OCI-LY3 (cell line): ENCODE data around the gene DIO3.

Experiments used
- EZH2phosphoT487 ChIP-seq: fragments of 200-600 bp; shearing (Covaris generic); IDR thresholded peaks from 2 replicates; pipeline ENCODE4 v1.6.1; 2018; ENCODE audit warnings: antibody characterized with exemption, mixed run types, low read depth
- TF ChIP-seq, protein P1 (sequence below): fragments of 200-600, 300-600 bp; sonication (generic); IDR thresholded peaks from 2 replicates; pipeline ENCODE4 v1.5.1; 2014; ENCODE audit warnings: antibody characterized with exemption, low read length, low read depth

DNA sequence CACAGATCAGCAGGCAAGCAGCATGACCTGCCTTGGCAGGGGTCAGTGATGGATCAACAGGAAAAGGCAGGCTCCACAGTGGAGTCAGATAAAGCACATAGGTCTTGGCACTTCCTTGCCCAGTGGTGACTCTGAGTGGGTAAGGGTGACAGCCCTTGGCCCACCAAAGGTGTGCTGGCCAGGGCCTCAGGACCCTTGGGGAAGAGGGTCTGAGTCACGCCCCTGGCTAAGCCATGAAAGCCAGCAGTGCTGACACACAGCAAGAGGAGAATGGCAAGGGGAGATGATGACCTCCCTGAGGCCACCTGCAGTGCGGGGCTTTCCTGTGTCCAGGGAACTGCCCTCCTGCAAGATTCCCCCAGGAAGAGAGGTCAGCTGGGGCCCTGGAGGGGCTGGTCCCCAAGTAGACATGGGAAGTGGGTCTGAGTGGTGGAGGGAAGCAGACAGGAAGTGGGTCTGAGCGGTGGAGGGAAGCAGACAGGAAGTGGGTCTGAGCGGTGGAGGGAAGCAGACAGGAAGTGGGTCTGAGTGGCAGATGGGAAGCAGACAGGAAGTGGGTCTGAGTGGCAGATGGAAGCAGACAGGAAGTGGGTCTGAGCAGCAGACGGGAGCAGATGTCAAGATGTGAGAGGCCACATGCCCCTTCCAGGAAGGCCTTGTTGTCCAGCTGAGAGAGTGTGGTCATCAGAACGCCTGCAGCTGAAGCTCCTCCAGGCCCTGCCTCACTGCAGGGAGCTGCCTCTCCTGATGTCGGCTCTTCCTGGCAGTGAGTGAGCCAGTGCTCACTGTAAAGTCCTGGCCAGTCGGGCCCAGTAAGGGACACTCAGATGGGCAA lies 34.8 kb downstream of the DIO3 start:
- TF ChIP-seq, protein P1, sequence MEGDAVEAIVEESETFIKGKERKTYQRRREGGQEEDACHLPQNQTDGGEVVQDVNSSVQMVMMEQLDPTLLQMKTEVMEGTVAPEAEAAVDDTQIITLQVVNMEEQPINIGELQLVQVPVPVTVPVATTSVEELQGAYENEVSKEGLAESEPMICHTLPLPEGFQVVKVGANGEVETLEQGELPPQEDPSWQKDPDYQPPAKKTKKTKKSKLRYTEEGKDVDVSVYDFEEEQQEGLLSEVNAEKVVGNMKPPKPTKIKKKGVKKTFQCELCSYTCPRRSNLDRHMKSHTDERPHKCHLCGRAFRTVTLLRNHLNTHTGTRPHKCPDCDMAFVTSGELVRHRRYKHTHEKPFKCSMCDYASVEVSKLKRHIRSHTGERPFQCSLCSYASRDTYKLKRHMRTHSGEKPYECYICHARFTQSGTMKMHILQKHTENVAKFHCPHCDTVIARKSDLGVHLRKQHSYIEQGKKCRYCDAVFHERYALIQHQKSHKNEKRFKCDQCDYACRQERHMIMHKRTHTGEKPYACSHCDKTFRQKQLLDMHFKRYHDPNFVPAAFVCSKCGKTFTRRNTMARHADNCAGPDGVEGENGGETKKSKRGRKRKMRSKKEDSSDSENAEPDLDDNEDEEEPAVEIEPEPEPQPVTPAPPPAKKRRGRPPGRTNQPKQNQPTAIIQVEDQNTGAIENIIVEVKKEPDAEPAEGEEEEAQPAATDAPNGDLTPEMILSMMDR = no peak
- no peak for TF ChIP-seq EZH2phosphoT487
